ENCODE results near the gene CLDN18. TPM values are rescaled to one million over a fixed set of nuclear protein-coding genes. Genes with fewer than 3 reads are reported as not detected.

The CLDN18 gene
- total and polyA plus RNA-seq, 2 of the 8 experiments (the other 6 are each of a cell fraction or from before 2014, with no cell fraction given) = not detected

DNA sequence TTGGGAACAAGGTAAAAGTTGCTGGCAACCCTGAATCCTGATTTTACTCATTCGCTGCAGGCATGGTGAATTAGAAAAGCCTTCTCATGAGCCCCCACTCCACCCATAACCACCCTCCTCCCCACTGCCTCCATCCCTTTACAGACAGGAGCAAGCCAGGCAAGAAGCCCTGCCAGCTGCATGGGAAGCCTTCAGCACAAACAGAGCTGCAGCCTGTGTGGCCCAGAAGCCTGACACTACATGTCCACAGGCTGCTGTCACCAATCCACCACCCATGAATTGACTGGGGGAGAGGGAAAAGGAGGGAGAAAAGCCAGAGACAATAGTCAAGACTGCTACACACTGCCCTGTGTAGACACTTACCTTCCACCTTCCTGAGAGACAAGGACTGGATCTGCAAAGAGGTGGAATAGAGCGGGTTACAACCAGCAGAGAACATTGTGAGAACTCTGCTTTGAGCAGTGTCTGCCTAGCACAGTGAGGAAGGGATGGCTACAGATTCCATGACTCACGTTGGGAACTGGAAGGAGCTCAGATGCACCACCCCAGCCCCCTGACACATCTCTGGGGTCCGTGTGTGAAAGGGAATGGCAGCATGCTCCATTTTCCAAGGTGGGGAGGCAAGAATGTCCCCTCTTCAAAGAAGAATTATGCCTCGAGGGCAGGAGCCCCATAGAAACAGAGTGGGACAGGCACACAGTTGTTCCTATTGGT lies 71.6 kb downstream of the CLDN18 start:
- no peak overlapping the region for H3K14ac ChIP-seq (ENCODE audit: insufficient read length)
- no peak overlapping the region for H2BK12ac ChIP-seq (ENCODE audit: low read depth, low read length)
- H3K36me3 ChIP-seq (ENCODE audit: control insufficient read depth in 2 of 4, insufficient read depth in 4 of 4, low read length in 3 of 4) = peaks cover 5 to 25% (median 9%) of the 10 kb centered on the region in 4 experiments; a peak in 6 of 8 replicates
- no peaks in the 10 kb centered on the region for H3K4me1 ChIP-seq (replicated peaks in 1 of 4; ENCODE audit: control insufficient read depth in 3 of 4, insufficient read depth in 4 of 4, low read length in 3 of 4)
- no peaks in the 10 kb centered on the region for H4K20me1 ChIP-seq (replicated peaks in 1 of 2; ENCODE audit: control insufficient read depth in 1 of 2, insufficient read depth in 2 of 2, low read length in 2 of 2)
- H4K5ac ChIP-seq (ENCODE audit: insufficient read length, low read depth, low read length) = no peak overlapping the region
- H2BK5ac ChIP-seq (ENCODE audit: low read depth, low read length) = no peak overlapping the region
- no peak overlapping the region for H2BK20ac ChIP-seq (ENCODE audit: low read length)
- H3K79me2 ChIP-seq (ENCODE audit: control insufficient read depth in 1 of 2, insufficient read depth in 2 of 2, low read length in 2 of 2) = no peaks in the 10 kb centered on the region
- no peak overlapping the region for H2BK120ac ChIP-seq (replicated peaks; ENCODE audit: low read depth, low read length)
- FAIRE-seq (no peak), DNase-seq (ENCODE audit: low read depth in 1 of 2, low spot score in 2 of 2) (no peak)
- no peak overlapping the region for H2AK5ac ChIP-seq (ENCODE audit: low read depth, low read length)
- no peak overlapping the region for H3K9ac ChIP-seq (replicated peaks in 1 of 4; ENCODE audit: extremely low read depth in 1 of 4, low read depth in 3 of 4, low read length in 3 of 4)
- no peak overlapping the region for H4K8ac ChIP-seq (ENCODE audit: extremely low read depth, insufficient read depth, low read length)
- no peaks in the 10 kb centered on the region for H3K27me3 ChIP-seq (replicated peaks in 1 of 4; ENCODE audit: control insufficient read depth in 3 of 4, extremely low read depth in 1 of 4, insufficient read depth in 3 of 4, low read length in 3 of 4)
- H3K27ac ChIP-seq (ENCODE audit: low read depth, low read length) = no peak overlapping the region
- WGBS, 2 experiments (ENCODE audit: extremely low coverage in 1 of 2, insufficient coverage in 1 of 2, insufficient read length in 1 of 2, insufficient replicate concordance in 2 of 2, low coverage in 1 of 2, low lambda C conversion rate in 2 of 2, missing lambda C conversion rate in 1 of 2) = 80% methylated on average over 5 of the region's 5 CpGs; no CpG with 5 or more reads in 1 of the 2 experiments
- no peak overlapping the region for H2BK15ac ChIP-seq (ENCODE audit: low read length)
- H3K18ac ChIP-seq (ENCODE audit: extremely low read depth, low read length) = no peak overlapping the region
- H3K23ac ChIP-seq (ENCODE audit: insufficient read length) = no peak overlapping the region
- H4K91ac ChIP-seq (replicated peaks; ENCODE audit: insufficient read length, low read length) = no peak overlapping the region
- H3K4ac ChIP-seq (replicated peaks; ENCODE audit: insufficient read length, low read depth, low read length) = no peak overlapping the region
- ChIA-PET POLR2A (ENCODE audit: partially characterized antibody) (no interaction called here), CTCF (ENCODE audit: partially characterized antibody) (interaction anchor here (0.6 to 4.6 kb wide), 10 partner anchors 8 to 670 kb away, joined by 3 to 27 read pairs (median 4); no protein-coding TSS in a partner anchor)
- H3K23me2 ChIP-seq (ENCODE audit: low read depth, low read length) = no peaks in the 10 kb centered on the region
- no peak overlapping the region for H2AFZ ChIP-seq (ENCODE audit: low read length)
- no peak overlapping the region for H3K56ac ChIP-seq (replicated peaks; ENCODE audit: insufficient read length, low read depth, low read length)
- no peaks in the 10 kb centered on the region for H3K79me1 ChIP-seq (ENCODE audit: low read depth, low read length)
- no peaks in the 10 kb centered on the region for H3K9me3 ChIP-seq (ENCODE audit: insufficient read depth in 2 of 2, low read depth in 1 of 2, low read length in 1 of 2)
- no peak overlapping the region for H3K4me2 ChIP-seq (ENCODE audit: insufficient read depth in 1 of 2, low read depth in 2 of 2, low read length in 2 of 2)
- no peak overlapping the region for H3K4me3 ChIP-seq (ENCODE audit: extremely low read depth in 1 of 4, insufficient read depth in 2 of 4, low read depth in 3 of 4, low read length in 4 of 4)
- TF ChIP-seq, protein P1, sequence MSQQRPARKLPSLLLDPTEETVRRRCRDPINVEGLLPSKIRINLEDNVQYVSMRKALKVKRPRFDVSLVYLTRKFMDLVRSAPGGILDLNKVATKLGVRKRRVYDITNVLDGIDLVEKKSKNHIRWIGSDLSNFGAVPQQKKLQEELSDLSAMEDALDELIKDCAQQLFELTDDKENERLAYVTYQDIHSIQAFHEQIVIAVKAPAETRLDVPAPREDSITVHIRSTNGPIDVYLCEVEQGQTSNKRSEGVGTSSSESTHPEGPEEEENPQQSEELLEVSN (IDR thresholded peaks at IDR 0.05) = no peak
- TF ChIP-seq BRCA1 (IDR thresholded peaks at IDR 0.05; ENCODE audit: low read depth, low read length) = no peak
- TF ChIP-seq SIN3A (conservative IDR thresholded peaks at IDR 0.05 in 1 of 2, IDR thresholded peaks at IDR 0.05 in 1 of 2; ENCODE audit: low read depth in 1 of 2, low read length in 2 of 2) = no peak
- TF ChIP-seq GABPA (IDR thresholded peaks at IDR 0.05; ENCODE audit: borderline replicate concordance, insufficient read depth, low read length) = no peak
- TF ChIP-seq, protein P2, sequence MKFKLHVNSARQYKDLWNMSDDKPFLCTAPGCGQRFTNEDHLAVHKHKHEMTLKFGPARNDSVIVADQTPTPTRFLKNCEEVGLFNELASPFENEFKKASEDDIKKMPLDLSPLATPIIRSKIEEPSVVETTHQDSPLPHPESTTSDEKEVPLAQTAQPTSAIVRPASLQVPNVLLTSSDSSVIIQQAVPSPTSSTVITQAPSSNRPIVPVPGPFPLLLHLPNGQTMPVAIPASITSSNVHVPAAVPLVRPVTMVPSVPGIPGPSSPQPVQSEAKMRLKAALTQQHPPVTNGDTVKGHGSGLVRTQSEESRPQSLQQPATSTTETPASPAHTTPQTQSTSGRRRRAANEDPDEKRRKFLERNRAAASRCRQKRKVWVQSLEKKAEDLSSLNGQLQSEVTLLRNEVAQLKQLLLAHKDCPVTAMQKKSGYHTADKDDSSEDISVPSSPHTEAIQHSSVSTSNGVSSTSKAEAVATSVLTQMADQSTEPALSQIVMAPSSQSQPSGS (IDR thresholded peaks at IDR 0.05; ENCODE audit: low read length) = no peak
- no peak for TF ChIP-seq BCL11A (IDR thresholded peaks at IDR 0.05; ENCODE audit: low read depth in 2 of 2, low read length in 2 of 2)
- TF ChIP-seq, protein P3, sequence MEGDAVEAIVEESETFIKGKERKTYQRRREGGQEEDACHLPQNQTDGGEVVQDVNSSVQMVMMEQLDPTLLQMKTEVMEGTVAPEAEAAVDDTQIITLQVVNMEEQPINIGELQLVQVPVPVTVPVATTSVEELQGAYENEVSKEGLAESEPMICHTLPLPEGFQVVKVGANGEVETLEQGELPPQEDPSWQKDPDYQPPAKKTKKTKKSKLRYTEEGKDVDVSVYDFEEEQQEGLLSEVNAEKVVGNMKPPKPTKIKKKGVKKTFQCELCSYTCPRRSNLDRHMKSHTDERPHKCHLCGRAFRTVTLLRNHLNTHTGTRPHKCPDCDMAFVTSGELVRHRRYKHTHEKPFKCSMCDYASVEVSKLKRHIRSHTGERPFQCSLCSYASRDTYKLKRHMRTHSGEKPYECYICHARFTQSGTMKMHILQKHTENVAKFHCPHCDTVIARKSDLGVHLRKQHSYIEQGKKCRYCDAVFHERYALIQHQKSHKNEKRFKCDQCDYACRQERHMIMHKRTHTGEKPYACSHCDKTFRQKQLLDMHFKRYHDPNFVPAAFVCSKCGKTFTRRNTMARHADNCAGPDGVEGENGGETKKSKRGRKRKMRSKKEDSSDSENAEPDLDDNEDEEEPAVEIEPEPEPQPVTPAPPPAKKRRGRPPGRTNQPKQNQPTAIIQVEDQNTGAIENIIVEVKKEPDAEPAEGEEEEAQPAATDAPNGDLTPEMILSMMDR (IDR thresholded peaks at IDR 0.05; ENCODE audit: control extremely low read depth in 1 of 3, insufficient read depth in 1 of 3, low read depth in 1 of 3, low read length in 3 of 3) = no peak
